ENCODE measurements around the gene POLR3C.
"Not testable (repeated sequence)": the region's sequence is repeated elsewhere in the genome, so short reads cannot be mapped to it uniquely, and the experiment has no call there.

Gene POLR3C, protein sequence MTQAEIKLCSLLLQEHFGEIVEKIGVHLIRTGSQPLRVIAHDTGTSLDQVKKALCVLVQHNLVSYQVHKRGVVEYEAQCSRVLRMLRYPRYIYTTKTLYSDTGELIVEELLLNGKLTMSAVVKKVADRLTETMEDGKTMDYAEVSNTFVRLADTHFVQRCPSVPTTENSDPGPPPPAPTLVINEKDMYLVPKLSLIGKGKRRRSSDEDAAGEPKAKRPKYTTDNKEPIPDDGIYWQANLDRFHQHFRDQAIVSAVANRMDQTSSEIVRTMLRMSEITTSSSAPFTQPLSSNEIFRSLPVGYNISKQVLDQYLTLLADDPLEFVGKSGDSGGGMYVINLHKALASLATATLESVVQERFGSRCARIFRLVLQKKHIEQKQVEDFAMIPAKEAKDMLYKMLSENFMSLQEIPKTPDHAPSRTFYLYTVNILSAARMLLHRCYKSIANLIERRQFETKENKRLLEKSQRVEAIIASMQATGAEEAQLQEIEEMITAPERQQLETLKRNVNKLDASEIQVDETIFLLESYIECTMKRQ

DNA sequence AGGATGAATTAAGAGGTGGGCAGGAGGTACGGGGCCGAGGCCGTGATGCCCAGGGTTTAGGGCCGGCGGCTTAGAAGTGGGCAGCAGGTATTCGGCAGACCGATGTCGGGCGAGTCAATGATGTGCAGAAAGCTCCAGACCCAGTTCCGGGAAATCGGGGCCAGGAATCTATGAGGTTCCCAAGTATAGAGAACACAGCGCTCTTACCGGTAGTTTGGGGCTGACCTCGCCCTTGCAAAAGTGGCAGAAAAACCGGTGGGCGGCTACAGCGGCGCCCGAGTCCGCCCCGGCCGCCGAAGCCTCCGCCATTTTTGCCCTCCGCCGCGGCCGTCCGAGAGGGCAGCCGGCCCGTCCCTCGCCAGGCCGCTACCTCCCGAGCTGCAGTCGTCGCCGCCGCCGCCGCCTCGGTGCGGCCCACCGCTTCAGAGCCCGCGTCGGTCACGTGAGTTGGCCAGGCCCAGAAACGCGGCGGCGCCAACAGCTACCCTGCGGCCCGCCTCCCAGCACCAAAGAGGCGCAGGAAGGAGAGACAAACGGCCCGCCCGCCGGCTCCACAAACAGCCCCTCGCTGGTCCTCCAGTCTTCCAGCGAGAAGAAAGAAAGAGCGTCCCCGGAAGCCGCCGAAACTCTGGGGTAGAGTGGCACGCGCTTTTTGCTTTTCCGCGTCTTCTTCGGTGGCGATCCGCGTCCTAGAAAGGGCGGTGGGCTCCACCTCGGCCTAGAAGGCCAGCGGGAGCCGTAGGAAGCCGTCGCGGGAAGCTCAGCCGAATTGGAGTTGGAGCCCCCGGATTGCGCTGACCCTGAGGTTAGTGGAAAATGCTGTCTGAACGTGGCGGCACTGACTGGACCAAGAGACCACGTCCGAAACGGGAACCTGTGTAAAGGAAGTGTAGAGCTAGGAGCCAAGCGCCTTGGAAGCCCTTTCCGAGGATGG is at the start of gene POLR3C, which contains the start of gene RNF115:
Gene POLR3C, plus strand, starts transcription at position 636 of the 934 bp plus-strand sequence. CDS start 1,577 bp downstream, outside the sequence.
Gene RNF115, minus strand, starts transcription at position 531 of the 934 bp plus-strand sequence. Its CDS starts 222 bp downstream, at position 309.
- DNase-seq (ENCODE audit: low spot score): peak; percentile 92

DNA sequence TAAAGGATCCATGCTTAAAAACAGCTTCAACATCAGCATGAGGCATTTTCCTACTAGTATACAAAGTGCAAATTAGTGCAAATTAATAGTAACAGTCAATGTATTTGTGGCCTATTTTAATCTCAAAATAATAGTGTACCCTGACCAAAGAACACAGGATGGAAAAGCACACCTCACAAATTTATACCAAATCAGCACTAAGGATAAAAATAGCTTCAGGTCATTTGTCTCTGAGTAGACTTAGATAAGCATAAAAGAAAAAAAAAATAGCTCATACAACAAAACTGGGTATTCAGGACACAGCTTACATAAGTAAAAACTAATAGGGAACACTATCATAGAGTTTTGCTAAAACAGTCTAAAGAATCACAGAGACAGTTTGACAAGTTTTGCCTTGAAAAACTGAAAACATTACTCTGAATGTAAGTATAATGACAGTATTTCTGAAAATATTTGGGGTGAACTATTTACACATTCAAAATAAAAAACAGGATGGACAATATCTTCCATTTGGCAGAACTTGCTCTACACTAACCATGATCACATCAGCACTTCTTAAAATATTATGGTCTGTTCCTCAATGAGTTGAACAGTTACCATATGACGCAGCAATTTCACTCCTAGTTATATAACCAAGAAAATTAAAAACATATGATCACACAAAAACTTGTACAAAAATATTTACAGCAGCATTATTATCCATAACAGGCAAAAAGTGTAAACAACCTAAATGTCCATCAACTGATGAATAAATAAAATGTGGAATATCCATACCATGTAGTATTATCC is 46.4 kb upstream of the POLR3C start:
- no peak for DNase-seq (ENCODE audit: low spot score)

DNA sequence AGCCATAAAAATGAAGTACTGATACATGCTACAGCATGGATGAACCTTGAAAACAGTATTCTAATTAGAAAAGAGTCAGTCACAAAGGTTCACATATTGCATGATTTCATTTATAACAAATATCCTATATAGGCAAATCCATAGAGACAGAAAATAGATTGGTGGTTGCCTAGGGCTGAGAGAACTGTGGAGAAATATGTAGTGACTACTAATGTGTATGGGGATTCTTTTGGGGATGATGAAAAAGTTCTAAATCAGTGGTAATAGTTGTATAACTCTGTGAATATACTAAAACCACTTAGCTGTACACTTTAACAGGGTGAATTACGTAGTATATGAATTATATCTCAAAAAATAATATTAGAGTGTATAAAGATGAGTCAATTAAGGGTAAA is 45.9 kb upstream of the POLR3C start:
- no peak for DNase-seq (ENCODE audit: low spot score)

DNA sequence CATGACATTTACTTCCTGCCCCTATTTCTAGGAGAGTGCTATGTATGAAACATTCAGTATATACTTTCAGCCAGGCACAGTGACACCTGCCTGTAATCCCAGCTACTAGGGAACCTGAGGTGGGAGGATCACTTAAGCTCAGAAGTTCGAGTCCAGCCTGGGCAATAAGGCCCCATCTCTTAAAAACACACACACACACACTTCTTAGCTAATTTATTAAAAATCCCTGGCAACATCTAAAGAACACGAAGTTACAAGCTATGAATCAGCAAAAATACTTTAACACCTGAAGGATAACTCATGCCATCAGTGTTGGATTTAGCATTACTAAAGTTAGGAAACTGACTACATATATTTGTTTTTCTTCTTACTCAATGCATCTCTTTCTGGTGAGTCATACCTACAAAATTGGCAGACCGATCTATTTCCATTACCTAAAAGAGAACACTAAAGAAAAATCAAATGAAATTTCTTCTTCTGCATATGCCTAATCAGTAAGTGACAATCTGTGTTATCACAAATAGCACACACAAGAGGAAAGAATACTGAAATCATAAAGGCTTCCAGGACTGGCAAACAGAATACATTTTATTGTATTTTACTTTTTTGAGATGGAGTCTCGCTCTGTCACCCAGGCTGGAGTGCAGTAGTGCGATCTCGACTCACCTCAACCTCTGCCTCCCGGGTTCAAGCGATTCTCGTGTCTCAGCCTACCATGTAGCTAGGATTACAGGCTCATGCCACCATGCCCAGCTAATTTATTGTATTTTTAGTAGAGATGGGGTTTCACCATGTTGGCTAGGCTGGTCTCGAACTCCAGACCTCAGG is 41.5 kb upstream of the POLR3C start:
- no peak for DNase-seq (ENCODE audit: low spot score)

DNA sequence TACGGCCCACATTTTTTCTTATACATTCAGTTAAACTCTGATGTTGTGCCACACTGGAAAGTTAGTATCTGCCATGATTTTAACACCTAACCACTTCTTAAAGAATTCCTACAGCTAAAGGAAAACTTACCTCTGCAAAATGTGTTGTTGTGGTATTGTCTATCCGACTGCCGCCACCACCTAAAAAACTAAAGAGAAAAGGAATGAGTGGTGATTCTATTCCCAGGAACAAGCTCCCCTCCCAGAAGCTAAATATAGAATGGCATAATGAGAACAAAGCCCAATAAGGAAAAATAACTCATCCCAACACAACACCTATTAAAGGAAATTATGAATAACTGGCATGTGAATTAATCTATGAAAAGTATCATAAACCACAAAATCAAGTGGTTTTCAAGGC is 39.6 kb upstream of the POLR3C start:
- DNase-seq (ENCODE audit: low spot score): no peak

DNA sequence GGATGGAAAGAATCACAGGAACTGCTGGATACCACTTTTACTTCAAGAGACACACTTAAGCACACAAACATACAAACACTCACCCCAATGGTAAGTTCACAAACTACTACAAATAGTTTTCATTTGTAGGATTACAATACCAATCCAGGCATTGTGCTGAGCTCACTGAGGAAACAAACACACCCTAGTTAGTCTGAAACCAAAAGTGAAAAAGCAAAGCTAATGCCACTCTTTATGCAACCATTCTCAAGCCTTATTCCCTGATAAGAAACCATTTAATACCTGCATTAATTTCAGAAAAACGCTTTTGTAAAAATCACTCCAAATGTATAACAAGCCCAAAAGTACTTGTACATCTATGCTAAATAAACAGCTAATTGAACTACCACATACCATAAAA is 38.5 kb upstream of the POLR3C start:
- no peak for DNase-seq (ENCODE audit: low spot score)

DNA sequence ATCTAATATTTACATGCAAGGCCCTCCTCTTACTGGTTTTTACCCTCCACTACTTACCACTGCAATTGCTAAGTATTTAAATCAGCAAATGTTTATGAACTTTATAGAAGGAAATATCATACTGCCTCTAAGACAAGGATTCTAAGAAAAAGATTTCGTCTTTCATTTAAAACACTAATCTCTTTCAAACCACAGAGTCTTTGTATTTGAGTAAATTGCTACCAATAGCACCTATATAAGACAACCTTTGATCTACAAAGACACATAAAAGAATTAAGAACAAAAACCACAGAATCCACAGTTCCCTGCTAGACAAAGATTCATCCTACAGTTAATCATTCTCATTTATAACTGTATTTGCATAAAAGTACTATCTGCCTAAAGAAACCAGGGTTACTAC is 37.7 kb upstream of the POLR3C start:
- DNase-seq (ENCODE audit: low spot score): no peak

DNA sequence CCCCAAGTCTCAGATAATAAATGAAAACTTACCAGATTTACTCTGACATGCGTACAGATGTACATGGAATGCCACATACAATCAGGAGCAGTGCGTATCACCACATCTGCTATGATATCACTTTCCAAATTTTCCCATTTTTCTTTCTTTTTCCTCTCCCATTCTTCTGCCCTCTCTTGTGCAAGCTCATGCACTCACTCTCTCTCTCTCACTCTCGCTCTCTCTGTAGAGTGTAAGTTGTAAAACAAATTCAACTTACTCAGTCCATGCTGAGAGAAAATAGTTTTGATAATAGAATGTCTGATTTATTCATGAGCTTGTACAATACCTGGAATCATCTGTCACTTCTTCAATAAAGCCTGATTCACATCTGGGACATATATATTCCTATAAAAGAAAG is 35.4 kb upstream of the POLR3C start:
- DNase-seq (ENCODE audit: low spot score): no peak

DNA sequence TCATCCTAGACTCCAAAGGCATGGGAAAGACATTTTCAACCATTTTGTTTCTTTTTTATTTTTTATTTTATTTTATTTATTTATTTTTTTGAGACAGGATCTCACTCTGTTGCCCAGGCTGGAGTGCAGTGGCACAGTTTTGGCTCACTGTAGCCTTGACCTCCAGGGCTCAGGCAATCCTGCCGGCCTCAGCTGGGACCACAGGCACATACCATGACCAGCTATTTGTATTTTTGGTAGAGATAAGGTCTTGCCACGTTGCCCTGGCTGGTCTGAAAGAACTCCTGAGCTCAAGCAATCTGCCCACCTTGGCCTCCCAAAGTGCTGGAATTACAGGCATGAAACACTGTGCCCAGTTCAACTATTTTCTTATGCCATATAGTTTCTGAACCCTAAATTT is 32.1 kb upstream of the POLR3C start:
- DNase-seq (ENCODE audit: low spot score): not testable (repeated sequence)

DNA sequence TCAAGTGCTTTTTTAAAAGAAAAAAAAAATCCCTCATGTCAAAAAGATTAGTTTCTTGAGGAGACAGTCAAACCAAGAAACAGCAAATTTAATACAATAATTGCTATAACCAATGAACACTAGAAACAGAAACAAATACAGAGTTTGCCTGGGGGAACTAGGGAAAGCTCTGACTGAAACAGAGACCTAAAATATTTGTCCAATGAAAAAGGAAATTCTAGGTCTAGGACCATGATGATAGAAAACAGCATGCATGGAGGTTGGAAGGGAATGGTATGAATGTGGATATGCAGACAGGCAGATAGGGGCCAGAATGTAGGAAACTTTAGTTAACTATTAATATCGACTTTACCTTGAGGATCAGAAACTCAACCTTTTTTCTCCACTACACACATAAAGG is 31.5 kb upstream of the POLR3C start:
- DNase-seq (ENCODE audit: low spot score): no peak

DNA sequence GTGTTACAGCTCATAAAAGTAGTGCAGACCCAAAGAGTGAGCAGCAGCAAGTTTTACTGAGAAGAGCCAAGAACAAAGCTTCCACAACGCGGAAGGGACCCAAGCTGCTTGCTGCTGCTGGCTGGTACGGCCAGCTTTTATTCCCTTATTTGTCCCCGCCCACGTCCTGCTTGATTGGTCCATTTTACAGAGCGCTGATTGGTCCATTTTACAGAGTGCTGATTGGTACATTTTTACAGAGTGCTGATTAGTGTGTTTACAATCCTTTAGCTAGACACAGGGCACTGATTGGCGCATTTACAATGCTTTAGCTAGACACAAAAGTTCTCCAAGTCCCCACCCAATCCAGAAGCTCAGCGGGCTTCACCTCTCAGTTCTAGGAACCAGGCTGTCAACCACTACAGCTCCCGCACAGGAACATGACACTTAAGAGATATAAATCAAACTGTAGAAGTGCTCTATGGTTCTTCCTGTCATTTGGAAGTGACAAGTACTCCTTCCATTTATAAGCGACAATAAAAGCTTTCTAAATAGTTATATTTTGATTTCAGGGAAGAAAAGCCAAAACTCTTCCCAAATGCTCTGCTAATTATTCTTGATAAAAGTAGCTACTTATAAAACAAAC is 28.6 kb upstream of the POLR3C start:
- no peak for DNase-seq (ENCODE audit: low spot score)

DNA sequence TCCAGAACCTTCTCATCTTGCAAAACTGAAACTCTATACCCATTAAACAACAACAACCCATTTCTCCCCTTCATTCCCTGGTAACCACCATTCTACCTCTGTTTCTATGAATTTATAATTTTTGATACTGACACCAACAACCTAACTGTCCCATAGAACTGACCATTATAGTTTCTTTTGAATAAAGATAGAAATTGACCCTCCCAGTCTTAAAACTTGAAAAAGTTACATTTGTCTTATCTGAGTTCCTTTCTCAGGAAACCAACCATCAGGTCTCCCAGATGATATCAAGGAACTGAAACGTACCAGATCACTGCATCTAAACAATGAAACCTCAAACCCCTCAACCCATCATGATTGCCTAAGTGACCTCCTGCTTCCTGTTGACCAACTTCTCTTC is 27.2 kb upstream of the POLR3C start:
- DNase-seq (ENCODE audit: low spot score): no peak

DNA sequence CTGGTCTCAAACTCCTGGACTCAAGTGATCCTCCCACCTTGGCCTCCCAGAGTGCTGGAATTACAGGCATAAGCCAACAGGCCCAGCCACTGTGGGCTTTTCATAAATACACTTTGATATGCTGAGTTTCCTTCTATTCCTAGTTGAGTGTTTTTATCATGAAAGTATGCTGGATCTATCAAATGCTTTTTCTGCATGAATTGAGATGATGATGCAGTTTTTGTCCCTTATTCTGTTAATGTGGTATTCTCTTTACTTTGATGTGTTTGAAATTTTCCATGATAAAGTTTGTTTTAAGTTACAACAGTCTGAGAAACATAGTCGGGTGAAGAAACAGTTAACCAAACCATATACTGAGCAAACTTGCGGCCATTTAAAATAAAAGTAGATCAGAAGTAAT is 24.2 kb upstream of the POLR3C start:
- no peak for DNase-seq (ENCODE audit: low spot score)

DNA sequence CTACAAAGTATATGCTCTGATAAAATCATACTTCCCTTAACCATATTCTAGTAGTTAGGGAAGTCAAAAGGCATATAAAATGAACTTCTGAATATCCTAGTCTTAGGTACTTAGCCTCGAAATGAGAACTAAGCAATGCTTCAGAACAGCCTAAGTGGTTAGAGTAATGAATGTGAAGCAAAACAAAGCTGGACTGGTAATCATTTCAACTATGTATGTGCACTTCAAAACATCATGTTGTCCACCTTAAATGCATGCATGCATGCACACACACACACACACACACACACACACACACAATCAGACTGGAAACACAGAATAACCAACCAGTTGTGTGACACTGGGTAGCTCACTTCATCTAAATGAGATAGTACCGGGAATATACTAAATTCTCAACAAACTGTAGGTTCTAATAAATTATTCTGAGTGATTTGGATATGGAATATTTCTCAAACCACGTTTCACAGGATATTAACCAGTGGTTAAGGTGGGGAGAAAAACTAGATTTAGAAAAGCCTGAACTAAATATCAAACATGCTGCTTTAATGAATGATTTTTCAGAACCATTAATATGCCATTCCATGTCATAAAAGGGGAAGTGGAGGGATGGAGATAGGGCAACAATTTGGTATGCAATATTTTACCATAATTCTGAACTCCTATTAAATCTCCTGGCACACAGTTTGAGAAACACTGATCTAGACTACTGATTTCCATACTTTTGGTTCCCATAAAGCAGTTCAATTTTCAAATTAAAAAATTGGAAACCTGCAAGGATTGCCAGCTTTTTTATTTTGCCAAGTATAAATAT is 19.6 kb upstream of the POLR3C start:
- no peak for DNase-seq (ENCODE audit: low spot score)

DNA sequence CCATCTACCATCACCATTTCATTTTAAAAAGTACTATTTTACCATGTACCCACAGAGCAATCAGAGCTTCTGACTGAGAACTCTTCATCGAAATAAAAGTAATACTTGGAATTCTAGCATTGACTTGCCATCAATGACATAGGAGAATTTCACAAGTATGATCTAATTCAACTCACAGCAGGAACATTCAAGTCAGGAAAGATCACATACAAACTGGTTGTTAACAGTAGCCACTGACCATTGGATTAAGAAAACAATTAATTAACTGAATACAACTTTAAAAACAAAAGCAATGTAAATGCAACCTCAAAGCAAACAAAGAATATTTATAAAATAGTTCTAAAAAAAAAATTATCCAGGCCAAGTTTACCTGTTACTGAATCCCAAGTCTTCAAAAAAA is 18.9 kb upstream of the POLR3C start:
- no peak for DNase-seq (ENCODE audit: low spot score)

DNA sequence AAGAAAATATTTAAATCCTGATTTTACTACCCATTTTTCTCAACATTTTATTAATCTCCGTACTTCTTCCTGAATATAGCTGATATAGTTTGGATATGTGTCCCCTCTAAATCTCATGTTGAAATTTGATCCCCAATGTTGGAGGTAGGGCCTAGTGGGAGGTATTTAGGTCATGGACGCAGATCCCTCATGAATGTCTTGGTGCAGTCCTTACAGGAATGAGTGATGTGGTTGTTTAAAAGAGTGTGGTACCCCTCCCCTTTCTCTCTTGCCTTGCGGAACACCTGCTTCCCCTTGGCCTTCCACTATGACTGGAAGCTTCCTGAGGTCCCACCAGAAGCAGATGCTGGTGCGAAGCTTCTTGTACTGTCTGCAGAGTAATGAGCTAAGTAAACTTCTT is 17.6 kb upstream of the POLR3C start:
- no peak for DNase-seq (ENCODE audit: low spot score)

DNA sequence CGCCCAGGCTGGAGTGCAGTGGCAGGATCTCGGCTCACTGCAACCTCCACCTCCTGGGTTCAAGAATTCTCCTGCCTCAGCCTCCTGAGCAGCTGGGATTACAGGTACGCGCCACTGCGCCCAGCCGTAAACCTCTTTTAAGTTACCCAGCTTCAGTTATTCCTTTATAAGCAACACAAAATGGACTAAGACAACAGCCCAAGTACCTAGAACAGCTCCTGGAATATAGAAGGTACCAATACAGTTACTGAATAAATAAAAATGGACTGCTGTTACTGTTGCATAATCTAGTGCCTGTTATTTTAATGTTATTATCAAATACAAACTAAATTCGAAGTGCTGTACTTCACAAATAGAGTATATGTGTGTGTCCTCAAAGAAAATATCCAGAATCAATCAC is 17.2 kb upstream of the POLR3C start:
- DNase-seq (ENCODE audit: low spot score): no peak

DNA sequence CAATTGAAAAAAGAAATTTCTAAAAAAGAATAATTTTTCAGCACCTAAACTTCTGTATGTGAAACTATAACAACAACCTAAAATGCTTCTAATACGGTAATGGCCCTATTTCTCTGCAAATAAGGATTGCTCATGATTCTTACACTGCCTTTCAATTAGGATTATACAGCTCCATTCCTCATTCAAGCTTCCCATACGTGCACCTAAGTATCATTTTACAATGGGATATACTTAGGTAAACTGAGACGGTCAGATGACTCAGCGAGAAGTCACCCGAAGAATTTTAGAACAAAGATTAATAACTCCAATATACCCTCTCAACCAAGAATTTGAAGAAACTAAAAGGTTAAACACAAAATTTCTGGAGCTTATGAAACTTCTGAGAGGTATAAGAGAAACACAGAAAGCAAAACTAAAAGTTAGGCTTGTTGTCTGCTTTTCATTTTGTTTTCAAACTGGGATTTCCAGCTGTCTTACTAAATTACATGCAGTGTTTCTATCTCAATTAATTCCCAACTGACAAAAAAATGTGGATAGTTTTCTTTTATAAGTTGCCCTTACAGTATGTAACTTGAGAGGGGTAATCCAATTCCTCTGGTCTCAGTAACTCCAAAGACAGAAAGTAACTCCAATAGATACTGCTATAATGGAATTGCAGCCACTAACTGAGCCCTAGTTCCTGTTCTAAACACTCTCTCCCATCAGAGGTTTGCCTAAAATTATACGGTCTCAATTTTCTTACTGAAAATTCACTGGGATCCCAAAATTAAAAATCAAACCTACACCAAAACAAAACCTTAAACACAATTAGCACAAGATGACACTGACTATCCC is 10.8 kb upstream of the POLR3C start:
- not testable (repeated sequence) for DNase-seq (ENCODE audit: low spot score)

DNA sequence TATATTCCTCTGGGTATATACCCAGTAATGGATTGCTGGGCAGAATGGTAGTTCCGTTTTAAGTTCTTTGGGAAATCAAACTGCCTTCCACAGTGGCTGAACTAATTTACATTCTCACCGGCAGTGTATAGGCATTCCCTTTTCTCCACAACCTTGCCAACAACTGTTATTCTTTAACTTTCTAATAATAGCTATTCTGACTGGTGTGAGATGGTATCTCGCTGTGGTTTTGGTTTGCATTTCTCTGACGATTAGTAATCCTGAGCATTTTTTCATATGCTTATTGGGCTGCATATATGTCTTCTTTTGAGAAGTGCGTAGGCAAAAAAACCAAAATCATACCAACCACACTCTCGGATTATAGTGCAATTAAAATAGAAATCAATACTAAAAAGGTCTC is 5.9 kb upstream of the POLR3C start:
- not testable (repeated sequence) for DNase-seq (ENCODE audit: low spot score)

Measured in putamen (tissue), 1 donor.